ENCODE measurements around the gene NOTCH4.

DNA sequence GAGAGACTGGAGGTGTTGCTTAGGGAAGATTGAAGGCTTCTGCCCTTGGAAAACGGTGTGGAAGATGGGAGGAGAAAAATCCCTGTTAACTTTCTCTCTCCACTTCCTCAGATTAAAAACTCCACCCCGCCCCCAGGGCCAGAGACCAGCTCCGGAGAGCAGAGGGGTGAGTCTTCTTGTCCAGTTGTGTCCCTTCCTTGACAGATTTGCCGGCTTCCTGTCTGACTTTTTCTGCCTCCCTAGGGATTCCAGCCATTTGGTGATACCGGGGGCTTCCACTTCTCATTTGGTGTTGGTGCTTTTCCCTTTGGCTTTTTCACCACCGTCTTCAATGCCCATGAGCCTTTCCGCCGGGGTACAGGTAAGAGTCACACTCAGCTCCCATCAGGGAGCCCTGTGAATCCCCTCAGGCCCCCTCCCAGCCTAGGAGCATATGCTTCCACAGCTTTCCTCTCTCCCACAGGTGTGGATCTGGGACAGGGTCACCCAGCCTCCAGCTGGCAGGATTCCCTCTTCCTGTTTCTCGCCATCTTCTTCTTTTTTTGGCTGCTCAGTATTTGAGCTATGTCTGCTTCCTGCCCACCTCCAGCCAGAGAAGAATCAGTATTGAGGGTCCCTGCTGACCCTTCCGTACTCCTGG is 44.0 kb downstream of the NOTCH4 start:
- TF ChIP-seq EZH2 (IDR thresholded peaks at IDR 0.05; ENCODE audit: insufficient read depth, poor library complexity, severe bottlenecking) (no peak), EZH2phosphoT487 (IDR thresholded peaks at IDR 0.05; ENCODE audit: insufficient read depth, low read depth) (no peak)
